ENCODE measurements around the gene PPM1E. TPM values are rescaled to one million over a fixed set of nuclear protein-coding genes. Genes with fewer than 3 reads are reported as not detected.
"Not testable (repeated sequence)": the region's sequence is repeated elsewhere in the genome, so short reads cannot be mapped to it uniquely, and the experiment has no call there.

PPM1E gene
- total RNA-seq, 1 donor, result under 0.01 TPM

- TF ChIP-seq CTCF (IDR thresholded peaks at IDR 0.05; ENCODE audit: insufficient read depth, low read depth, low read length), result no peak
- H3K4me3 ChIP-seq (ENCODE audit: low read depth, low read length), result no peak overlapping the region
- no peak for DNase-seq (ENCODE audit: low read depth)
These were observed 32.5 kb downstream of the PPM1E start for GRCh38 chr17:58788199-58788598.

GRCh38 chr17:58789160-58789559 lies 33.5 kb downstream of the PPM1E start:
- TF ChIP-seq CTCF (IDR thresholded peaks at IDR 0.05; ENCODE audit: insufficient read depth, low read depth, low read length), result no peak
- no peak overlapping the region for H3K4me3 ChIP-seq (ENCODE audit: low read depth, low read length)
- DNase-seq (ENCODE audit: low read depth), result no peak

GRCh38 chr17:58789831-58790230 lies 34.2 kb downstream of the PPM1E start:
- no peak for TF ChIP-seq CTCF (IDR thresholded peaks at IDR 0.05; ENCODE audit: insufficient read depth, low read depth, low read length)
- no peak overlapping the region for H3K4me3 ChIP-seq (ENCODE audit: low read depth, low read length)
- DNase-seq (ENCODE audit: low read depth), result no peak

- DNase-seq (ENCODE audit: low read depth); H3K4me3 ChIP-seq (ENCODE audit: low read depth, low read length): not testable (repeated sequence)
These were observed 38.9 kb downstream of the PPM1E start for GRCh38 chr17:58794508-58794907.

GRCh38 chr17:58802188-58802587 lies 46.5 kb downstream of the PPM1E start:
- no peak overlapping the region for H3K4me3 ChIP-seq (ENCODE audit: low read depth, low read length)
- DNase-seq (ENCODE audit: low read depth), result no peak
- TF ChIP-seq CTCF (IDR thresholded peaks at IDR 0.05; ENCODE audit: insufficient read depth, low read depth, low read length), result no peak

- no peak overlapping the region for H3K4me3 ChIP-seq (ENCODE audit: low read depth, low read length)
- DNase-seq (ENCODE audit: low read depth), result no peak
- no peak for TF ChIP-seq CTCF (IDR thresholded peaks at IDR 0.05; ENCODE audit: insufficient read depth, low read depth, low read length)
These were observed 50.4 kb downstream of the PPM1E start for GRCh38 chr17:58806046-58806445.

- no peak overlapping the region for H3K4me3 ChIP-seq (ENCODE audit: low read depth, low read length)
- no peak for TF ChIP-seq CTCF (IDR thresholded peaks at IDR 0.05; ENCODE audit: insufficient read depth, low read depth, low read length)
- DNase-seq (ENCODE audit: low read depth), result no peak
These were observed 53.2 kb downstream of the PPM1E start for GRCh38 chr17:58808609-58809563.

Data from fibroblast of villous mesenchyme (primary cell).